ENCODE measurements around the gene DDX28.

DNA sequence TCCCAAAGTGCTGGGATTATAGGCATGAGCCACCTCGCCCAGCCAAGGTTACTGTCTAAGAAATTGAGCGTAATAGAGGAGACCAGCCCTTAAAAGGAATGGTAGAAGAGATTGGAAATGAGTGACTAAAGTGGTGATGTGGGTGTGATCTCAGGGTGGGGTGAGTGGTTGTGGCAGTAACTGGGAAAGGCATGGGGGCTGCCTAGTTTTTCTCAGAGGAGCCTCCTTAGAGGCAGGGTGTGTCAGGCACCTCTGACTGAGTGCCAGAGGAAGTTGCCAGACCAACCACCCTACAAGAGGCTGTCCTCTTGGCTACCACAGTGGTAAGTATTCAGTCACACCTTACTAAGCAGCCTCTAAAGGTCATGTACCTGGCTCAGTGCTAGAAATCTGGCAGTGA lies 8.9 kb upstream of the DDX28 start:
- TF ChIP-seq CTCF (conservative IDR thresholded peaks at IDR 0.05; ENCODE audit: low read depth, low read length) = no peak
- no peak for TF ChIP-seq EZH2 (IDR thresholded peaks at IDR 0.05; ENCODE audit: borderline replicate concordance, low read depth, low read length, poor library complexity, severe bottlenecking)
